Glutamatergic neuron (in vitro differentiated cells): ENCODE results near the gene TRIM31. TPM values are rescaled to one million over a fixed set of nuclear protein-coding genes. Genes with fewer than 3 reads are reported as not detected.

Experiments used
- DNase-seq: peaks from one replicate; pipeline ENCODE4 v3.0.0; 2022
- H3K27ac Mint-ChIP-seq: one replicate; pipeline ENCODE4 v1.8.0; 2020; ENCODE audit warnings: mild to moderate bottlenecking, mixed read lengths, inconsistent platforms; ENCODE audit not compliant: unreplicated experiment
- H3K27me3 Mint-ChIP-seq: one replicate; pipeline ENCODE4 v1.8.0; 2020; ENCODE audit warnings: mild to moderate bottlenecking, moderate library complexity, mixed read lengths, inconsistent platforms; ENCODE audit not compliant: unreplicated experiment
- H3K36me3 Mint-ChIP-seq: one replicate; pipeline ENCODE4 v1.8.0; 2020; ENCODE audit warnings: mild to moderate bottlenecking, mixed read lengths, inconsistent platforms; ENCODE audit not compliant: unreplicated experiment
- H3K4me1 Mint-ChIP-seq: one replicate; pipeline ENCODE4 v1.8.0; 2020; ENCODE audit warnings: mild to moderate bottlenecking, low read depth, mixed read lengths, inconsistent platforms; ENCODE audit not compliant: unreplicated experiment
- H3K4me3 Mint-ChIP-seq: one replicate; pipeline ENCODE4 v1.8.0; 2020; ENCODE audit warnings: mild to moderate bottlenecking, mixed read lengths, inconsistent platforms; ENCODE audit not compliant: unreplicated experiment
- H3K9me3 Mint-ChIP-seq: one replicate; pipeline ENCODE4 v1.8.0; 2020; ENCODE audit warnings: mild to moderate bottlenecking, moderate library complexity, mixed read lengths, inconsistent platforms; ENCODE audit not compliant: unreplicated experiment
- total RNA-seq: library from RNA; stranded (reverse); fragmentation: NEBNext Ultra II Directional; extraction: Animal tissue kit (Norgen Biotek cat#: 25700); gene quantifications from one replicate; pipeline ENCODE4 v1.2.1, GENCODE V29; 2021; ENCODE audit not compliant: unreplicated experiment
- TF ChIP-seq, protein P1 (sequence below): fragments of 200-600 bp; sonication (generic); IDR thresholded peaks from one replicate; pipeline ENCODE4 v1.5.0; 2021; ENCODE audit not compliant: partially characterized antibody, unreplicated experiment

Gene TRIM31
- total RNA-seq, 1 donor from 2014 or later, result not detected

DNA sequence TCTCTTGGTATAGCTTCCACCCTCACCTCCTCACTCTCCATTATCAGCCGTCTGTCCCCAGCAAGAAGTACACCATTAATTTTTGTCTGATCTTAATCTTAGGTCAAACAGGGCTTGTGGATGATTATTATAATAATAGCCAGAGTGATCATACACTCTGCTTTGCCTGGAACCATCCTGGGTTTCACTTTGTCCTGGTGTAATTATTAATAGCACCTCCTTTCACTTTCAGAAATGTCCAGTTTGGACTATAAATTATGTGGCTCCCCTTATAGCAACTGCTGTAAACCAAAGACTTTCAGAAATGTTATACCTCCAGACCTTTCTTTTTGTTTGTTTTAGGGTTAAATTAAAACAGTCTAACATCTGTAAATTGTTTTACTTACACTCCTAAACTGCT is 951 bp upstream of the TRIM31 start:
- Mint-ChIP-seq H3K36me3 (no peaks in the 10 kb centered on the region), H3K27ac (no peak overlapping the region), H3K9me3 (no peaks in the 10 kb centered on the region), H3K4me1 (no peaks in the 10 kb centered on the region), H3K4me3 (no peak overlapping the region), H3K27me3 (peaks cover 5% of the 10 kb centered on the region)
- no peak for DNase-seq
- TF ChIP-seq, protein P1, sequence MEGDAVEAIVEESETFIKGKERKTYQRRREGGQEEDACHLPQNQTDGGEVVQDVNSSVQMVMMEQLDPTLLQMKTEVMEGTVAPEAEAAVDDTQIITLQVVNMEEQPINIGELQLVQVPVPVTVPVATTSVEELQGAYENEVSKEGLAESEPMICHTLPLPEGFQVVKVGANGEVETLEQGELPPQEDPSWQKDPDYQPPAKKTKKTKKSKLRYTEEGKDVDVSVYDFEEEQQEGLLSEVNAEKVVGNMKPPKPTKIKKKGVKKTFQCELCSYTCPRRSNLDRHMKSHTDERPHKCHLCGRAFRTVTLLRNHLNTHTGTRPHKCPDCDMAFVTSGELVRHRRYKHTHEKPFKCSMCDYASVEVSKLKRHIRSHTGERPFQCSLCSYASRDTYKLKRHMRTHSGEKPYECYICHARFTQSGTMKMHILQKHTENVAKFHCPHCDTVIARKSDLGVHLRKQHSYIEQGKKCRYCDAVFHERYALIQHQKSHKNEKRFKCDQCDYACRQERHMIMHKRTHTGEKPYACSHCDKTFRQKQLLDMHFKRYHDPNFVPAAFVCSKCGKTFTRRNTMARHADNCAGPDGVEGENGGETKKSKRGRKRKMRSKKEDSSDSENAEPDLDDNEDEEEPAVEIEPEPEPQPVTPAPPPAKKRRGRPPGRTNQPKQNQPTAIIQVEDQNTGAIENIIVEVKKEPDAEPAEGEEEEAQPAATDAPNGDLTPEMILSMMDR, result no peak

- TF ChIP-seq, protein P1, result no peak
- Mint-ChIP-seq H3K4me1 (no peaks in the 10 kb centered on the region), H3K4me3 (no peak overlapping the region), H3K27ac (no peak overlapping the region), H3K9me3 (no peaks in the 10 kb centered on the region), H3K36me3 (no peaks in the 10 kb centered on the region), H3K27me3 (peaks cover 10% of the 10 kb centered on the region)
- no peak for DNase-seq
Measured at GRCh38 chr6:30112402-30112994, 392 bp downstream of the TRIM31 start.

GRCh38 chr6:30111266-30111856 is 1.5 kb downstream of the TRIM31 start:
- no peaks in the 10 kb centered on the region for H3K4me1 Mint-ChIP-seq
- H3K4me3 Mint-ChIP-seq, result no peak overlapping the region
- no peaks in the 10 kb centered on the region for H3K9me3 Mint-ChIP-seq
- peaks cover 10% of the 10 kb centered on the region for H3K27me3 Mint-ChIP-seq
- H3K36me3 Mint-ChIP-seq, result no peaks in the 10 kb centered on the region
- H3K27ac Mint-ChIP-seq, result no peak overlapping the region
- TF ChIP-seq, protein P1, result no peak
- DNase-seq, result no peak

GRCh38 chr6:30104661-30105060 is 8.2 kb downstream of the TRIM31 start:
- H3K4me1 Mint-ChIP-seq, result peaks cover 10% of the 10 kb centered on the region
- H3K27me3 Mint-ChIP-seq, result peaks cover 24% of the 10 kb centered on the region
- no peak for DNase-seq
- no peak overlapping the region for H3K27ac Mint-ChIP-seq
- H3K9me3 Mint-ChIP-seq, result peaks cover 6% of the 10 kb centered on the region
- H3K4me3 Mint-ChIP-seq, result no peak overlapping the region
- no peaks in the 10 kb centered on the region for H3K36me3 Mint-ChIP-seq
- TF ChIP-seq, protein P1, result no peak

DNA sequence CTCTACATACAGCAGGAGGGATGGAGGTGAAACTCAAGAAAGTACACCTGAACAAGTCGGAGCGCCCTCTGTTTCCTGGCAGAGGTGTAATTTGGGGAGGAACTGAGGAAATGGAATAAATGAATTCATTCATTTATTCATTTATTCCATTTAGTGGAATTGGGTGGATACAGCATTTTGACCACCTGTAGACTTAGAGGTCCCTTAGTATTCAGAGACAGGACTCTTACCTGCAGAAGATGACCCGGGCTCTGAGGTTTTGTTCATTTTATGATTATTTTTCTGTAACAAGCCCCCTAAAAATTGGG is 9.1 kb downstream of the TRIM31 start:
- no peak overlapping the region for H3K27ac Mint-ChIP-seq

More for the DNA sequence above, 9.1 kb downstream of the TRIM31 start:
- TF ChIP-seq, protein P1, result no peak
- Mint-ChIP-seq H3K27me3 (peaks cover 27% of the 10 kb centered on the region), H3K9me3 (peaks cover 6% of the 10 kb centered on the region), H3K36me3 (no peaks in the 10 kb centered on the region), H3K4me3 (peak overlapping the region; percentile 89), H3K4me1 (peaks cover 10% of the 10 kb centered on the region)
- DNase-seq, result no peak
